Measurements from ENCODE around the gene C1orf21.

DNA sequence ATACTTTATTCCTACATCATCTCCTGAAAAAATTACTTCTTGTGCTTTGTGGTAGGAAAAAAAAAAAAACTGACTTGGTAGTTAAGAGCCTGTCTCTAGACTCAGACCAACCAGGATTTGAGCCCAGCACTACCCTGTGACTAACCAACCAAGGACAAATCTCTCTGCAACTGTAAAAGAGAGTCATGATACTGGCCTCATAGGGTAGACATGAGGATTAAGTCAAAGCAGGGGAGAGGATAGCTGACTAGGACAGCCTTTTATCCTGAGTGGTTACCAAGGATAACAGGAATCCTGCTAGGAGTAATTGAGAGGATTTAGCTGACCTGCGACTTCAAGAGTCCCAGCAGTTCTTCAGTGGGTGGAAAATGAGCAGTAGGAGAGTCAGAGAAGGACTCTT is 112.8 kb downstream of the C1orf21 start:
- TF ChIP-seq, protein P1, sequence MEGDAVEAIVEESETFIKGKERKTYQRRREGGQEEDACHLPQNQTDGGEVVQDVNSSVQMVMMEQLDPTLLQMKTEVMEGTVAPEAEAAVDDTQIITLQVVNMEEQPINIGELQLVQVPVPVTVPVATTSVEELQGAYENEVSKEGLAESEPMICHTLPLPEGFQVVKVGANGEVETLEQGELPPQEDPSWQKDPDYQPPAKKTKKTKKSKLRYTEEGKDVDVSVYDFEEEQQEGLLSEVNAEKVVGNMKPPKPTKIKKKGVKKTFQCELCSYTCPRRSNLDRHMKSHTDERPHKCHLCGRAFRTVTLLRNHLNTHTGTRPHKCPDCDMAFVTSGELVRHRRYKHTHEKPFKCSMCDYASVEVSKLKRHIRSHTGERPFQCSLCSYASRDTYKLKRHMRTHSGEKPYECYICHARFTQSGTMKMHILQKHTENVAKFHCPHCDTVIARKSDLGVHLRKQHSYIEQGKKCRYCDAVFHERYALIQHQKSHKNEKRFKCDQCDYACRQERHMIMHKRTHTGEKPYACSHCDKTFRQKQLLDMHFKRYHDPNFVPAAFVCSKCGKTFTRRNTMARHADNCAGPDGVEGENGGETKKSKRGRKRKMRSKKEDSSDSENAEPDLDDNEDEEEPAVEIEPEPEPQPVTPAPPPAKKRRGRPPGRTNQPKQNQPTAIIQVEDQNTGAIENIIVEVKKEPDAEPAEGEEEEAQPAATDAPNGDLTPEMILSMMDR (IDR thresholded peaks at IDR 0.05), result no peak
- no peak for TF ChIP-seq POLR2A (IDR thresholded peaks at IDR 0.05)

All from Peyer's patch (tissue), 4 donors.